Glomerular visceral epithelial cell (primary cell): ENCODE measurements around the gene ITGB8.

ENCODE experiments used
- DNase-seq: peaks from one replicate; pipeline ENCODE4 v3.0.0-alpha.2; 2016; ENCODE audit errors: extremely low spot score

The ITGB8 gene

DNA sequence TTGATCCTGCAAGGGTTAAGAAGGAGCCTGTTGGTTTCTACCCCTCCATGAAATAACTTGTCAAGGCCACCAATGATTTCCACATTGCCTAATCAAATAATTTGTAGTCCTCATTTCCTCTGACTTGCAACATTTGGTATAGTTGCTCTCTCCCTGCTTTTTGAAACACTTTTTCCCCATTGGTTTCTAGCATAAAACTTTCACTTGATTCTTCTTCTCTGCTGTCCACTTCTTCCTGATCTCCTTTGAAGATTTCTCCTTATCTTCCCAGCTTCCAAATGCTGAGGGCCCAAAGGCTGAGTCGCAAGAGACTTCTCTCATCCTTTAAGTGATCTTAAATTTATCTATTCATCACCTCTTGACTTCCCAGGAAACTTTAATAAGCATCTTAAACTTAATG, 134.2 kb downstream of the ITGB8 start:
- DNase-seq = no peak
